ENCODE data around the gene RASSF3. TPM values are rescaled to one million over a fixed set of nuclear protein-coding genes. Genes with fewer than 3 reads are reported as not detected.

RASSF3 gene
- total and polyA plus RNA-seq, 10 of the 15 experiments (the other 5 are each of a cell fraction or from before 2014, with no cell fraction given) = 6.9 to 62.4 (median 30.3) TPM

DNA sequence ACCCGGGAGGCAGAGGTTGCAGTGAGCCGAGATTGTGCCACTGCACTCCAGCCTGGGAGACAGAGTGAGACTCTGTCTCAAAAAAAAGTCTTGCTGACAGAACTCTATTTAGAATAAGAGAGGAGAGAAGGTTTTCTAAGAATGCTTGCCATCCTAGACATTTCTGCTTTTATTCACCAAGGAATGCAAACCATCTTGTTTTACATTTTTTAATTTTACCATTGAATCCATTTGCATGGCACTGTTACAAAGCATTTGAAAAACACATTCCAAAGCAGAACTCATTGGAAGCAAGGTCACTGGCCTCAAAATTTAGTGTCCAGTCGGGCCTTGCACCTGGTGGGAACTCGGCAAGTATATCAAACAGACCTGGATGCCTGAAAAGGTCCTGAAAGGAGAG is 44.2 kb upstream of the RASSF3 start (continued):
- TF ChIP-seq, protein P1, sequence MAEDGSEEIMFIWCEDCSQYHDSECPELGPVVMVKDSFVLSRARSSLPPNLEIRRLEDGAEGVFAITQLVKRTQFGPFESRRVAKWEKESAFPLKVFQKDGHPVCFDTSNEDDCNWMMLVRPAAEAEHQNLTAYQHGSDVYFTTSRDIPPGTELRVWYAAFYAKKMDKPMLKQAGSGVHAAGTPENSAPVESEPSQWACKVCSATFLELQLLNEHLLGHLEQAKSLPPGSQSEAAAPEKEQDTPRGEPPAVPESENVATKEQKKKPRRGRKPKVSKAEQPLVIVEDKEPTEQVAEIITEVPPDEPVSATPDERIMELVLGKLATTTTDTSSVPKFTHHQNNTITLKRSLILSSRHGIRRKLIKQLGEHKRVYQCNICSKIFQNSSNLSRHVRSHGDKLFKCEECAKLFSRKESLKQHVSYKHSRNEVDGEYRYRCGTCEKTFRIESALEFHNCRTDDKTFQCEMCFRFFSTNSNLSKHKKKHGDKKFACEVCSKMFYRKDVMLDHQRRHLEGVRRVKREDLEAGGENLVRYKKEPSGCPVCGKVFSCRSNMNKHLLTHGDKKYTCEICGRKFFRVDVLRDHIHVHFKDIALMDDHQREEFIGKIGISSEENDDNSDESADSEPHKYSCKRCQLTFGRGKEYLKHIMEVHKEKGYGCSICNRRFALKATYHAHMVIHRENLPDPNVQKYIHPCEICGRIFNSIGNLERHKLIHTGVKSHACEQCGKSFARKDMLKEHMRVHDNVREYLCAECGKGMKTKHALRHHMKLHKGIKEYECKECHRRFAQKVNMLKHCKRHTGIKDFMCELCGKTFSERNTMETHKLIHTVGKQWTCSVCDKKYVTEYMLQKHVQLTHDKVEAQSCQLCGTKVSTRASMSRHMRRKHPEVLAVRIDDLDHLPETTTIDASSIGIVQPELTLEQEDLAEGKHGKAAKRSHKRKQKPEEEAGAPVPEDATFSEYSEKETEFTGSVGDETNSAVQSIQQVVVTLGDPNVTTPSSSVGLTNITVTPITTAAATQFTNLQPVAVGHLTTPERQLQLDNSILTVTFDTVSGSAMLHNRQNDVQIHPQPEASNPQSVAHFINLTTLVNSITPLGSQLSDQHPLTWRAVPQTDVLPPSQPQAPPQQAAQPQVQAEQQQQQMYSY (CRISPR knock-in tag; IDR thresholded peaks at IDR 0.05) = no peak
- TF ChIP-seq MYC (IDR thresholded peaks at IDR 0.05; ENCODE audit: insufficient read depth, insufficient read length, insufficient replicate concordance, low read length, severe bottlenecking) = no peak
- no peak for TF ChIP-seq SMARCA5 (IDR thresholded peaks at IDR 0.05)

DNA sequence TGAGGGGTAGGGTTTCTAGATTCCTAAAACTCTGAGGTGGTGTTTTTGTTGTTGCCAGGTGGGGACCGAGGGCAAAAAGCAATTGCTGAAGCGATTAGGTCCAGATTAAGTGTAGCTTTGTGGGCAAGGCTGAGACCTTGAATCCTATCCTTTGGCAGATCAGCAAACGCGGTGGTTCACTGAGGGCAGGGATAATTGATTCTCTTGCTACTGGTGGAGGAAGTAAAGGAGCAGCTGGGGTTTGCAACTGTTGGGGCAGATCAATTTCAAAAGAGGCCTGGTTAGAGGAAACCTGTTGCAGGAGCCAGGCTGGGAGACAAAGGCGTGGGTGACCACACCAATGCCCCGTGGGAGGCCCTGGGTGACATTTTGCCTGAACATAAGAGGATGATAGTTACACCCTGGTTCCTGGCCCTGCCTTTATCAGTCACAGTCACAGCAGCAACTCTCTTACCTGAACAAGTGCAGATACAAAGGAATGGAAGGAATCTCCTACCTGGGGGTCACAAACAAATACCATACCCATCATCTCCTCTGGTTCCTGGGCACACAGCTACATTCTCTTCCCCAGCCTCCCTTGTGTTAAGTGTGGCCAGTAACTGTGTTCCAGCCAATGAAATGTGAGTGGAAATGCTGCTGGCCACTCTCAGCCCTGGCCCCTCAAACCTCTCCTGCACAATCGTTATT is 43.3 kb upstream of the RASSF3 start:
- intact Hi-C loops (cut with micrococcal nuclease; ENCODE audit: unreplicated experiment) (no loop called here), in situ Hi-C loops (cut with MboI) (no loop called here)
- Histone ChIP-seq H3K36me3 (ENCODE audit: control insufficient read depth in 2 of 2, insufficient read depth in 2 of 2, low read length in 1 of 2) (no peaks in the 10 kb centered on the region), H4K20me1 (ENCODE audit: control insufficient read depth, insufficient read depth) (no peaks in the 10 kb centered on the region), H3K4me1 (ENCODE audit: control insufficient read depth, insufficient read depth, low read length) (no peaks in the 10 kb centered on the region), H3K9me3 (replicated peaks; ENCODE audit: control insufficient read depth, insufficient read depth, low read length) (no peaks in the 10 kb centered on the region), H3K27me3 (replicated peaks in 1 of 2; ENCODE audit: control insufficient read depth in 2 of 2, insufficient read depth in 2 of 2, low read length in 1 of 2) (no peaks in the 10 kb centered on the region), H3K4me2 (ENCODE audit: control insufficient read depth, insufficient read depth) (no peak overlapping the region), H3K27ac (ENCODE audit: control insufficient read depth, insufficient read depth) (no peak overlapping the region), H3K4me3 (no peak overlapping the region), H3K79me2 (ENCODE audit: control insufficient read depth, insufficient read depth, low read length) (no peaks in the 10 kb centered on the region), H3K9ac (ENCODE audit: control insufficient read depth, insufficient read depth, low read length) (no peak overlapping the region), H2AFZ (ENCODE audit: control insufficient read depth, low read depth, low read length) (no peak overlapping the region)
- SMC1A ChIA-PET (ENCODE audit: uncharacterized antibody, unreplicated experiment) = no interaction called here
- RAD21 ChIA-PET (ENCODE audit: unreplicated experiment) = interaction anchor here (0.6 kb wide), 1 partner anchor 228 kb away, joined by 5 read pairs; no protein-coding TSS in a partner anchor
- no peak for DNase-seq (ENCODE audit: low read depth, low spot score)
- no TSS peak for BruUV-seq (replicated peaks)
- POLR2A ChIA-PET = no interaction called here
- no peak for ATAC-seq
- TF ChIP-seq TCF7 (IDR thresholded peaks at IDR 0.05; ENCODE audit: borderline replicate concordance) = no peak
- TF ChIP-seq HCFC1 (IDR thresholded peaks at IDR 0.05; ENCODE audit: low read length) = no peak
- no peak for TF ChIP-seq MTA3 (IDR thresholded peaks at IDR 0.05; ENCODE audit: borderline replicate concordance, low read length)
- TF ChIP-seq, protein P2, sequence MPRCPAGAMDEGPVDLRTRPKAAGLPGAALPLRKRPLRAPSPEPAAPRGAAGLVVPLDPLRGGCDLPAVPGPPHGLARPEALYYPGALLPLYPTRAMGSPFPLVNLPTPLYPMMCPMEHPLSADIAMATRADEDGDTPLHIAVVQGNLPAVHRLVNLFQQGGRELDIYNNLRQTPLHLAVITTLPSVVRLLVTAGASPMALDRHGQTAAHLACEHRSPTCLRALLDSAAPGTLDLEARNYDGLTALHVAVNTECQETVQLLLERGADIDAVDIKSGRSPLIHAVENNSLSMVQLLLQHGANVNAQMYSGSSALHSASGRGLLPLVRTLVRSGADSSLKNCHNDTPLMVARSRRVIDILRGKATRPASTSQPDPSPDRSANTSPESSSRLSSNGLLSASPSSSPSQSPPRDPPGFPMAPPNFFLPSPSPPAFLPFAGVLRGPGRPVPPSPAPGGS (IDR thresholded peaks at IDR 0.05; ENCODE audit: borderline replicate concordance, insufficient read depth, low read depth, low read length, poor library complexity, severe bottlenecking) = no peak
- no peak for TF ChIP-seq NR2C2 (IDR thresholded peaks at IDR 0.05; ENCODE audit: borderline replicate concordance, control insufficient read depth, insufficient read length, low read depth)
- TF ChIP-seq, protein P3, sequence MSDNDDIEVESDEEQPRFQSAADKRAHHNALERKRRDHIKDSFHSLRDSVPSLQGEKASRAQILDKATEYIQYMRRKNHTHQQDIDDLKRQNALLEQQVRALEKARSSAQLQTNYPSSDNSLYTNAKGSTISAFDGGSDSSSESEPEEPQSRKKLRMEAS (IDR thresholded peaks at IDR 0.05; ENCODE audit: low read depth, low read length) = no peak
- TF ChIP-seq RAD21 (IDR thresholded peaks at IDR 0.05; ENCODE audit: insufficient read depth, low read depth, low read length) = no peak
- WGBS (ENCODE audit: insufficient coverage, insufficient replicate concordance, low lambda C conversion rate, missing lambda C conversion rate) = 26% methylated on average over 7 of the region's 7 CpGs
- no peak for FAIRE-seq
- CTCF ChIA-PET = no interaction called here
